SK-N-SH (cell line): ENCODE results near the gene PPP3R2. TPM values are rescaled to one million over a fixed set of nuclear protein-coding genes. Genes with fewer than 3 reads are reported as not detected.

Experiments used
- CTCF ChIA-PET: fragments of 300-600, 350-600 bp; formaldehyde crosslinking; extraction: SDS; loops from one replicate; lab custom pipeline; 2021; lab: Yijun Ruan, JAX
- POLR2A ChIA-PET: fragments of 350-600 bp; sonication (Branson Sonifier 250); formaldehyde crosslinking; extraction: SDS; loops from one replicate; lab custom pipeline; 2020; ENCODE audit warnings: antibody characterized with exemption, inconsistent platforms; lab: Yijun Ruan, JAX
- DNase-seq: peaks from one replicate; pipeline ENCODE4 v3.0.0; 2012
- H2AFZ ChIP-seq: fragments of 200-600 bp; sonication (generic); 2 replicates; pipeline ENCODE4 v1.8.1; 2016; ENCODE audit warnings: antibody characterized with exemption, mild to moderate bottlenecking, low read depth
- H3F3A ChIP-seq: fragments of 200-600 bp; sonication (generic); replicated peaks from 2 replicates; pipeline ENCODE3; 2016; ENCODE audit warnings: antibody characterized with exemption, mild to moderate bottlenecking; ENCODE audit not compliant: insufficient read depth
- H3K27ac ChIP-seq, 2 experiments: fragments of 200-500 bp in 1 of 2; fragments of 200-600 bp in 1 of 2; sonication (Bioruptor generic) in 1 of 2; sonication (generic), shearing (Covaris generic) in 1 of 2; 2 replicates each; pipeline versions ENCODE4 v1.5.1 to v1.6.1; 2014 to 2016; ENCODE audit warnings: low read depth in 2 of 2, inconsistent platforms in 1 of 2, low read length in 1 of 2, mild to moderate bottlenecking in 1 of 2, mixed read lengths in 1 of 2
- H3K27me3 ChIP-seq: fragments of 200-600 bp; sonication (generic), shearing (Covaris generic); 2 replicates; pipeline ENCODE4 v1.6.1; 2016; ENCODE audit warnings: mixed run types; ENCODE audit not compliant: insufficient read depth
- H3K36me3 ChIP-seq, 2 experiments: fragments of 200-500 bp in 1 of 2; fragments of 200-600 bp in 1 of 2; sonication (Bioruptor generic) in 1 of 2; sonication (generic) in 1 of 2; replicated peaks in 1 of 2; 2 replicates each; pipeline versions ENCODE3 to v1.5.1; 2014 to 2016; ENCODE audit warnings: low read length in 1 of 2, mild to moderate bottlenecking in 1 of 2; ENCODE audit not compliant: insufficient read depth in 2 of 2, control insufficient read depth in 1 of 2
- H3K4me1 ChIP-seq, 2 experiments: fragments of 200-500 bp in 1 of 2; fragments of 200-600 bp in 1 of 2; sonication (Bioruptor generic) in 1 of 2; sonication (generic), shearing (Covaris generic) in 1 of 2; 2 replicates each; pipeline versions ENCODE4 v1.5.1 to v1.6.1; 2014 to 2016; ENCODE audit warnings: low read depth in 1 of 2, low read length in 1 of 2, mixed run types in 1 of 2; ENCODE audit not compliant: insufficient read depth in 2 of 2, control insufficient read depth in 1 of 2
- H3K4me2 ChIP-seq: fragments of 200-600 bp; sonication (generic), shearing (Covaris generic); 2 replicates; pipeline ENCODE4 v1.6.1; 2017; ENCODE audit warnings: mixed run types
- H3K4me3 ChIP-seq, 2 experiments: fragments of 200-500 bp in 1 of 2; fragments of 200-600 bp in 1 of 2; sonication (Bioruptor generic) in 1 of 2; sonication (generic), shearing (Covaris generic) in 1 of 2; 2 replicates each; pipeline versions ENCODE4 v1.5.1 to v1.8.1; 2014 to 2016; ENCODE audit warnings: low read depth in 2 of 2, inconsistent platforms in 1 of 2, low read length in 1 of 2, mild to moderate bottlenecking in 1 of 2, mixed read lengths in 1 of 2, moderate library complexity in 1 of 2
- H3K79me2 ChIP-seq: fragments of 200-600 bp; sonication (generic); 2 replicates; pipeline ENCODE4 v1.8.1; 2017; ENCODE audit warnings: mild to moderate bottlenecking; ENCODE audit not compliant: insufficient read depth
- H3K9ac ChIP-seq: fragments of 200-600 bp; sonication (generic); 2 replicates; pipeline ENCODE4 v1.6.1; 2017; ENCODE audit warnings: mixed run types
- H3K9me2 ChIP-seq: fragments of 200-600 bp; sonication (generic); 2 replicates; pipeline ENCODE4 v1.6.1; 2017; ENCODE audit warnings: mixed run types
- H3K9me3 ChIP-seq: fragments of 200-600 bp; sonication (generic); 2 replicates; pipeline ENCODE4 v1.6.1; 2017; ENCODE audit warnings: mixed run types, mild to moderate bottlenecking, moderate library complexity
- H4K20me1 ChIP-seq: fragments of 200-600 bp; sonication (generic); 2 replicates; pipeline ENCODE4 v1.6.1; 2017; ENCODE audit warnings: mild to moderate bottlenecking, mixed run types; ENCODE audit not compliant: insufficient read depth
- FOSL2 ChIP-seq: IDR thresholded peaks from 2 replicates; pipeline ENCODE4 v1.4.0; 2012; ENCODE audit warnings: low read depth, mild to moderate bottlenecking, moderate library complexity, borderline replicate concordance
- FOXM1 ChIP-seq: IDR thresholded peaks from 2 replicates; pipeline ENCODE4 v1.4.0; 2012; ENCODE audit warnings: low read depth, mild to moderate bottlenecking
- GABPA ChIP-seq: IDR thresholded peaks from 2 replicates; pipeline ENCODE4 v1.4.0; 2012; ENCODE audit warnings: low read depth, mild to moderate bottlenecking
- MXI1 ChIP-seq: IDR thresholded peaks from 2 replicates; pipeline ENCODE4 v1.6.1; 2012; ENCODE audit warnings: mild to moderate bottlenecking, low read depth, low read length, improper control_type of control experiment
- NFIC ChIP-seq: IDR thresholded peaks from 2 replicates; pipeline ENCODE4 v1.4.0; 2012; ENCODE audit warnings: borderline replicate concordance
- POLR2AphosphoS5 ChIP-seq: IDR thresholded peaks from 2 replicates; pipeline ENCODE4 v1.6.1; 2012; ENCODE audit warnings: low read depth, low read length
- RFX5 ChIP-seq: IDR thresholded peaks from 2 replicates; pipeline ENCODE4 v1.6.1; 2012; ENCODE audit warnings: mild to moderate bottlenecking, improper control_type of control experiment, low read length
- RXRA ChIP-seq: IDR thresholded peaks from 2 replicates; pipeline ENCODE4 v1.4.0; 2012; ENCODE audit warnings: low read depth, mild to moderate bottlenecking, borderline replicate concordance
- SIN3A ChIP-seq: IDR thresholded peaks from 2 replicates; pipeline ENCODE4 v1.6.1; 2012; ENCODE audit warnings: low read depth, mild to moderate bottlenecking, low read length, moderate library complexity, borderline replicate concordance
- SMC3 ChIP-seq: IDR thresholded peaks from 2 replicates; pipeline ENCODE4 v1.6.1; 2012; ENCODE audit warnings: low read depth, low read length, improper control_type of control experiment
- TCF12 ChIP-seq: IDR thresholded peaks from 2 replicates; pipeline ENCODE4 v1.4.0; 2012
- YY1 ChIP-seq: IDR thresholded peaks from 2 replicates; pipeline ENCODE4 v1.4.0; 2012; ENCODE audit warnings: low read depth, mild to moderate bottlenecking
- polyA plus RNA-seq, 3 experiments: library from polyadenylated mRNA; depleted of rRNA; stranded (reverse); fragments of >200 nt; gene quantifications; 2 replicates each; pipeline ENCODE4 v1.2.3, GENCODE V29; 2012
- TF ChIP-seq, protein P1 (sequence below): IDR thresholded peaks from 2 replicates; pipeline ENCODE4; 2012
- TF ChIP-seq, protein P2 (sequence below): IDR thresholded peaks from 2 replicates; pipeline ENCODE4 v1.4.0; 2012; ENCODE audit warnings: low read depth
- TF ChIP-seq, protein P3 (sequence below): fragments of 200-600 bp; sonication (generic); IDR thresholded peaks from 2 replicates; pipeline ENCODE4 v1.6.1; 2017; ENCODE audit warnings: antibody characterized with exemption, mild to moderate bottlenecking, moderate library complexity
- TF ChIP-seq, protein P4 (sequence below): IDR thresholded peaks from 2 replicates; pipeline ENCODE4 v1.4.0; 2012; ENCODE audit warnings: low read depth, borderline replicate concordance
- TF ChIP-seq, protein P5 (sequence below): IDR thresholded peaks from 2 replicates; pipeline ENCODE4 v1.6.1; 2012; ENCODE audit warnings: mild to moderate bottlenecking, low read depth, low read length, moderate library complexity

PPP3R2 gene
- polyA plus RNA-seq, 1 of the 3 experiments (the other 2 are of a cell fraction) = not detected

DNA sequence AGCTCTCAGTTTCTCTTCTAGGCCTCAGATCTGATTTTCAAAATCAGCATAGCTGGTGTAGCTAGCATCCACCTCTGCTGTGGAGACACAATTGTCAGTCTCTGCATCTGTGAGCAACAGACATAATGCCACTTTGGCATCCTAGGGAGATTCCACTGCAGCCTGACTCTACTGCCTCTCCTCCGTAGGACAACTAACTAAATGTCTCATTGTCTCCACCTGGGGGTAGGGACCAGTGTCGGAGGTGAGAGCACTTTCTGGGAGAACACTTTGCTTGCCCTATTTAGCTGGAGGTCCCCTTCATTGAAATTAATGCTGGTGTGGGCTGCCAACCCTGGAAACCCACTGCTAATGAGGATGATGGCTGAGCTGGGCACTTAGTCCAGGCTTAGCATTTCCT lies 1.4 kb downstream of the PPP3R2 start (continued):
- TF ChIP-seq, protein P1, sequence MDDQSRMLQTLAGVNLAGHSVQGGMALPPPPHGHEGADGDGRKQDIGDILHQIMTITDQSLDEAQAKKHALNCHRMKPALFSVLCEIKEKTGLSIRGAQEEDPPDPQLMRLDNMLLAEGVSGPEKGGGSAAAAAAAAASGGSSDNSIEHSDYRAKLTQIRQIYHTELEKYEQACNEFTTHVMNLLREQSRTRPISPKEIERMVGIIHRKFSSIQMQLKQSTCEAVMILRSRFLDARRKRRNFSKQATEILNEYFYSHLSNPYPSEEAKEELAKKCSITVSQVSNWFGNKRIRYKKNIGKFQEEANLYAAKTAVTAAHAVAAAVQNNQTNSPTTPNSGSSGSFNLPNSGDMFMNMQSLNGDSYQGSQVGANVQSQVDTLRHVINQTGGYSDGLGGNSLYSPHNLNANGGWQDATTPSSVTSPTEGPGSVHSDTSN = no peak
- TF ChIP-seq FOXM1 (no peak), NFIC (no peak), MXI1 (no peak)

DNA sequence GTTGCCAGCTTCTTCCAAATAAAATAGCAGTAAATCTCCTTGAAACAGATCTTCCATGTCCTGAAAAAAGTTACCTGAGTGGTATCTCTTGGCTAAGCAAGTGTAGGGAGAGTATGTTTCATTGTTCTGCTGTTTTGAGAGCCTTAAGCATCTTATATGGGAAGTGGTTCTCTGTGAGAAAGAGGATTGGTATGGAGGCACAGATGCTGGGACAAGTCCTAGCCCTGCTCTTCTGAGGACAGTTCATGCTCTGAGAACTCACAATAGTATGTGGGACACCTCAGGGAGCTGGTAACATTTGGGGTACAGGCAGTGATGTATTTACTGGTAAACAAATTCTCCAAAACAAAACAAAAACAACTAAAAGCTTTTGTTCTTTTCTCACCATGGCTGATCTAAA lies 2.0 kb downstream of the PPP3R2 start:
- POLR2A ChIA-PET = no interaction called here
- Histone ChIP-seq H3K27ac (no peak overlapping the region), H3K9me2 (no peaks in the 10 kb centered on the region), H3F3A (no peaks in the 10 kb centered on the region), H3K27me3 (peaks cover 6% of the 10 kb centered on the region; the same call in 1 of the 2 replicates), H3K36me3 (no peaks in the 10 kb centered on the region), H3K9ac (no peak overlapping the region), H3K4me2 (no peak overlapping the region), H3K79me2 (no peaks in the 10 kb centered on the region), H3K4me3 (no peak overlapping the region), H2AFZ (no peak overlapping the region), H3K9me3 (no peaks in the 10 kb centered on the region), H4K20me1 (no peaks in the 10 kb centered on the region), H3K4me1 (no peaks in the 10 kb centered on the region; a peak in 1 of 4 replicates)
- no peak for TF ChIP-seq GABPA
- DNase-seq = no peak
- CTCF ChIA-PET = interaction anchor here (1.2 to 1.6 kb wide), 2 partner anchors 9 to 281 kb away, joined by 3 to 4 read pairs; no protein-coding TSS in a partner anchor

DNA sequence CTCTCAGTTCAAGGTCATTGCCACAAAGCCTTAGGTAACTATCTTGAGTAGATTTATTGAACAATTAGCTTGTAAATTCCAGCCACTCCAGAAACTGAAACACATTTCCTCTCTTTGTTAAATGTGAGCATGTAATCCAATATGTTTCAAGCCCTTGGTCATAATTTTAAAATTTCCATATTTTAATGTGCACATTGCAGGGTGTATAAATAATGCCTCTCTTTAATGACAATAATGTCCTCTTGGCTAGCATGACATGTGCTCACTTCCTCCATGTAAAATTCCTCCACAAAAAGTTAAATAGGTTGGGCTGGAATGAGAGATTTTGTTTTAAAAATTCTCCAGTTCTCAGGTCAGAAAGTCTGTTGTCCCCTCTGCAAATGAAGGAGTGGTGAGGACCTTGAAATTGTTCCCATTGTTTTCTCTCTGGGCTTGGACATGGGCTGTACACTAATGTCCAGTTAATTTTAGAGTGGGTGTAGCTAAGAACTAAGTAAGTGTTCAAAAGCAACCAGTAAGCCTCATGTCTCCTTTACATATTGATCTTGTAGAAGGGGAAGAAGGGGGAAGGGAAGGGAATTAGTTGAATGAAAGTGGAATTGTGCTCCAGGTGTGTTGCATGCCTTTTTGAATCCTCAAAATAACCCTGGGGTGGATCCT lies 2.9 kb downstream of the PPP3R2 start:
- POLR2A ChIA-PET = no interaction called here
- Histone ChIP-seq H2AFZ (no peak overlapping the region), H4K20me1 (no peaks in the 10 kb centered on the region)
- TF ChIP-seq, protein P2, sequence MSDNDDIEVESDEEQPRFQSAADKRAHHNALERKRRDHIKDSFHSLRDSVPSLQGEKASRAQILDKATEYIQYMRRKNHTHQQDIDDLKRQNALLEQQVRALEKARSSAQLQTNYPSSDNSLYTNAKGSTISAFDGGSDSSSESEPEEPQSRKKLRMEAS = no peak
- TF ChIP-seq TCF12 = no peak
- no peak for TF ChIP-seq RFX5
- TF ChIP-seq, protein P3, sequence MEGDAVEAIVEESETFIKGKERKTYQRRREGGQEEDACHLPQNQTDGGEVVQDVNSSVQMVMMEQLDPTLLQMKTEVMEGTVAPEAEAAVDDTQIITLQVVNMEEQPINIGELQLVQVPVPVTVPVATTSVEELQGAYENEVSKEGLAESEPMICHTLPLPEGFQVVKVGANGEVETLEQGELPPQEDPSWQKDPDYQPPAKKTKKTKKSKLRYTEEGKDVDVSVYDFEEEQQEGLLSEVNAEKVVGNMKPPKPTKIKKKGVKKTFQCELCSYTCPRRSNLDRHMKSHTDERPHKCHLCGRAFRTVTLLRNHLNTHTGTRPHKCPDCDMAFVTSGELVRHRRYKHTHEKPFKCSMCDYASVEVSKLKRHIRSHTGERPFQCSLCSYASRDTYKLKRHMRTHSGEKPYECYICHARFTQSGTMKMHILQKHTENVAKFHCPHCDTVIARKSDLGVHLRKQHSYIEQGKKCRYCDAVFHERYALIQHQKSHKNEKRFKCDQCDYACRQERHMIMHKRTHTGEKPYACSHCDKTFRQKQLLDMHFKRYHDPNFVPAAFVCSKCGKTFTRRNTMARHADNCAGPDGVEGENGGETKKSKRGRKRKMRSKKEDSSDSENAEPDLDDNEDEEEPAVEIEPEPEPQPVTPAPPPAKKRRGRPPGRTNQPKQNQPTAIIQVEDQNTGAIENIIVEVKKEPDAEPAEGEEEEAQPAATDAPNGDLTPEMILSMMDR = no peak
- TF ChIP-seq SMC3 = no peak
- TF ChIP-seq, protein P4, sequence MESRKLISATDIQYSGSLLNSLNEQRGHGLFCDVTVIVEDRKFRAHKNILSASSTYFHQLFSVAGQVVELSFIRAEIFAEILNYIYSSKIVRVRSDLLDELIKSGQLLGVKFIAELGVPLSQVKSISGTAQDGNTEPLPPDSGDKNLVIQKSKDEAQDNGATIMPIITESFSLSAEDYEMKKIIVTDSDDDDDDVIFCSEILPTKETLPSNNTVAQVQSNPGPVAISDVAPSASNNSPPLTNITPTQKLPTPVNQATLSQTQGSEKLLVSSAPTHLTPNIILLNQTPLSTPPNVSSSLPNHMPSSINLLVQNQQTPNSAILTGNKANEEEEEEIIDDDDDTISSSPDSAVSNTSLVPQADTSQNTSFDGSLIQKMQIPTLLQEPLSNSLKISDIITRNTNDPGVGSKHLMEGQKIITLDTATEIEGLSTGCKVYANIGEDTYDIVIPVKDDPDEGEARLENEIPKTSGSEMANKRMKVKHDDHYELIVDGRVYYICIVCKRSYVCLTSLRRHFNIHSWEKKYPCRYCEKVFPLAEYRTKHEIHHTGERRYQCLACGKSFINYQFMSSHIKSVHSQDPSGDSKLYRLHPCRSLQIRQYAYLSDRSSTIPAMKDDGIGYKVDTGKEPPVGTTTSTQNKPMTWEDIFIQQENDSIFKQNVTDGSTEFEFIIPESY = no peak
- TF ChIP-seq MXI1 = no peak
- TF ChIP-seq YY1 = no peak
- no peak for TF ChIP-seq SIN3A
- TF ChIP-seq FOSL2 = no peak
- TF ChIP-seq, protein P5, sequence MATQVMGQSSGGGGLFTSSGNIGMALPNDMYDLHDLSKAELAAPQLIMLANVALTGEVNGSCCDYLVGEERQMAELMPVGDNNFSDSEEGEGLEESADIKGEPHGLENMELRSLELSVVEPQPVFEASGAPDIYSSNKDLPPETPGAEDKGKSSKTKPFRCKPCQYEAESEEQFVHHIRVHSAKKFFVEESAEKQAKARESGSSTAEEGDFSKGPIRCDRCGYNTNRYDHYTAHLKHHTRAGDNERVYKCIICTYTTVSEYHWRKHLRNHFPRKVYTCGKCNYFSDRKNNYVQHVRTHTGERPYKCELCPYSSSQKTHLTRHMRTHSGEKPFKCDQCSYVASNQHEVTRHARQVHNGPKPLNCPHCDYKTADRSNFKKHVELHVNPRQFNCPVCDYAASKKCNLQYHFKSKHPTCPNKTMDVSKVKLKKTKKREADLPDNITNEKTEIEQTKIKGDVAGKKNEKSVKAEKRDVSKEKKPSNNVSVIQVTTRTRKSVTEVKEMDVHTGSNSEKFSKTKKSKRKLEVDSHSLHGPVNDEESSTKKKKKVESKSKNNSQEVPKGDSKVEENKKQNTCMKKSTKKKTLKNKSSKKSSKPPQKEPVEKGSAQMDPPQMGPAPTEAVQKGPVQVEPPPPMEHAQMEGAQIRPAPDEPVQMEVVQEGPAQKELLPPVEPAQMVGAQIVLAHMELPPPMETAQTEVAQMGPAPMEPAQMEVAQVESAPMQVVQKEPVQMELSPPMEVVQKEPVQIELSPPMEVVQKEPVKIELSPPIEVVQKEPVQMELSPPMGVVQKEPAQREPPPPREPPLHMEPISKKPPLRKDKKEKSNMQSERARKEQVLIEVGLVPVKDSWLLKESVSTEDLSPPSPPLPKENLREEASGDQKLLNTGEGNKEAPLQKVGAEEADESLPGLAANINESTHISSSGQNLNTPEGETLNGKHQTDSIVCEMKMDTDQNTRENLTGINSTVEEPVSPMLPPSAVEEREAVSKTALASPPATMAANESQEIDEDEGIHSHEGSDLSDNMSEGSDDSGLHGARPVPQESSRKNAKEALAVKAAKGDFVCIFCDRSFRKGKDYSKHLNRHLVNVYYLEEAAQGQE = no peak
- TF ChIP-seq RXRA = no peak
- no peak for TF ChIP-seq POLR2AphosphoS5

More for the DNA sequence above, 2.9 kb downstream of the PPP3R2 start:
- H3K4me1 ChIP-seq = no peaks in the 10 kb centered on the region; a peak in 1 of 4 replicates
- no peak overlapping the region for H3K4me2 ChIP-seq
- no peak overlapping the region for H3K27ac ChIP-seq
- peaks cover 6% of the 10 kb centered on the region; the same call in 1 of the 2 replicates for H3K27me3 ChIP-seq
- no peak for DNase-seq
- no peaks in the 10 kb centered on the region for H3F3A ChIP-seq
- H3K9ac ChIP-seq = no peak overlapping the region
- no peak overlapping the region for H3K4me3 ChIP-seq
- H3K9me2 ChIP-seq = no peaks in the 10 kb centered on the region
- H3K9me3 ChIP-seq = no peaks in the 10 kb centered on the region
- no peaks in the 10 kb centered on the region for H3K79me2 ChIP-seq
- no peaks in the 10 kb centered on the region for H3K36me3 ChIP-seq
- CTCF ChIA-PET = interaction anchor here (1.1 to 1.6 kb wide), 3 partner anchors 9 to 280 kb away, joined by 3 to 4 read pairs (median 3); no protein-coding TSS in a partner anchor
